Progenitor cell of endocrine pancreas (in vitro differentiated cells): Measurements from ENCODE around the gene LUZP4. TPM values are rescaled to one million over a fixed set of nuclear protein-coding genes. Genes with fewer than 3 reads are reported as not detected.
A peak's percentile ranks its signal among the peaks of the same experiment; 100 is the strongest.

Source experiments
- DNase-seq: peaks from one replicate; pipeline ENCODE4 v3.0.0; 2021; ENCODE audit warnings: low spot score; ENCODE audit not compliant: unreplicated experiment
- H3K27ac Mint-ChIP-seq: 2 replicates; pipeline ENCODE4 v1.8.0; 2021; ENCODE audit warnings: mild to moderate bottlenecking, moderate library complexity, mixed read lengths
- H3K27me3 Mint-ChIP-seq: 2 replicates; pipeline ENCODE4 v1.8.0; 2021; ENCODE audit warnings: mixed read lengths
- H3K36me3 Mint-ChIP-seq: 2 replicates; pipeline ENCODE4 v1.8.0; 2022; ENCODE audit warnings: mixed read lengths; ENCODE audit not compliant: insufficient read depth
- H3K4me1 Mint-ChIP-seq: 2 replicates; pipeline ENCODE4 v1.8.0; 2021; ENCODE audit warnings: low read depth, mixed read lengths
- H3K4me3 Mint-ChIP-seq: 2 replicates; pipeline ENCODE4 v1.8.0; 2021; ENCODE audit warnings: low read depth, mild to moderate bottlenecking, moderate library complexity, mixed read lengths
- H3K9me3 Mint-ChIP-seq: 2 replicates; pipeline ENCODE4 v1.8.0; 2021; ENCODE audit warnings: low read depth, mixed read lengths
- total RNA-seq: library from RNA; stranded (reverse); gene quantifications from 2 replicates; pipeline ENCODE4 v1.2.1, GENCODE V29; 2021
- TF ChIP-seq, protein P1 (sequence below): fragments of 200-600 bp; sonication (generic); IDR thresholded peaks from one replicate; pipeline ENCODE4 v1.5.0; 2021; ENCODE audit warnings: antibody characterized with exemption, mild to moderate bottlenecking; ENCODE audit not compliant: unreplicated experiment

LUZP4 gene
- total RNA-seq, 1 donor from 2014 or later: not detected

DNA sequence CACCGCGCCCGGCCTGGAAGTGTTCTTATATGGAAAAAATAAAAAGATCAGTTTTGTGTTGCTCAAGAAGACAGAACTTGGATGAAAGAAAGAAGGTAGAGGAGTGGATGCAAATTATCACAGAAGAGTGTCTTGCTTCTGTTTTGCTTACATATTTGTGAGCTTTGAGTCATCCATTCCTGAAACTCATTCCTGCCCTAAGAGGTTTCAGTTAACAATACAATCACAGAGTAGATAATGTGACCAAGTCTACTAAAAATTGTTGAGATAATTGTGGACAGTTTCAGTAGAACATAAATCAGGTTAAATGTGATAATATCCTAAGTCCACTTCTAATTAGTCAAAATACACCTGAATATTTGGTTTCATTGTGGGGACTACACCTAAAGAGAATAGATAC, 29.2 kb upstream of the LUZP4 start:
- TF ChIP-seq, protein P1, sequence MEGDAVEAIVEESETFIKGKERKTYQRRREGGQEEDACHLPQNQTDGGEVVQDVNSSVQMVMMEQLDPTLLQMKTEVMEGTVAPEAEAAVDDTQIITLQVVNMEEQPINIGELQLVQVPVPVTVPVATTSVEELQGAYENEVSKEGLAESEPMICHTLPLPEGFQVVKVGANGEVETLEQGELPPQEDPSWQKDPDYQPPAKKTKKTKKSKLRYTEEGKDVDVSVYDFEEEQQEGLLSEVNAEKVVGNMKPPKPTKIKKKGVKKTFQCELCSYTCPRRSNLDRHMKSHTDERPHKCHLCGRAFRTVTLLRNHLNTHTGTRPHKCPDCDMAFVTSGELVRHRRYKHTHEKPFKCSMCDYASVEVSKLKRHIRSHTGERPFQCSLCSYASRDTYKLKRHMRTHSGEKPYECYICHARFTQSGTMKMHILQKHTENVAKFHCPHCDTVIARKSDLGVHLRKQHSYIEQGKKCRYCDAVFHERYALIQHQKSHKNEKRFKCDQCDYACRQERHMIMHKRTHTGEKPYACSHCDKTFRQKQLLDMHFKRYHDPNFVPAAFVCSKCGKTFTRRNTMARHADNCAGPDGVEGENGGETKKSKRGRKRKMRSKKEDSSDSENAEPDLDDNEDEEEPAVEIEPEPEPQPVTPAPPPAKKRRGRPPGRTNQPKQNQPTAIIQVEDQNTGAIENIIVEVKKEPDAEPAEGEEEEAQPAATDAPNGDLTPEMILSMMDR: no peak
- Mint-ChIP-seq H3K27me3 (peaks cover 2% of the 10 kb centered on the region), H3K27ac (no peak overlapping the region), H3K4me1 (peaks cover 6% of the 10 kb centered on the region), H3K4me3 (no peak overlapping the region), H3K9me3 (peaks cover 3% of the 10 kb centered on the region), H3K36me3 (no peaks in the 10 kb centered on the region)
- no peak for DNase-seq

DNA sequence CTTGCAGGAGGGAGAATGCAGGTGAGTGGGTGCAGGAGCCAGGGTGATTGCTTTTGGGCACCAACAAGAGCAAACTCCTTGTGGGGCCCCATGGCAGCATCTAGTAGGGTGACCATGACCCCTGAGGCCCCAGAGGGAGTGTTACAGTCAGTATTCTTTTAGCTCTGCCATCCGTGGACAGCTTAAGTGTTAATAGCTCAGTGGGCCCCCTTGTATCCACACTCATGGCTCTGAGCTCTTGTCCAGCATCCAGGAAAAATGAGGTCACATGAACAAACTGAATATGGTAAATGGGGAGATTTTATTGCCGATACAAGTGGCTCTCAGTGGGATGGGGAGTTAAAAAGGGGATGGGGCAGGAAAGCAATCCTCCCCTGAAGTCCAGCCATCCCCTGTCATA, 28.4 kb upstream of the LUZP4 start:
- TF ChIP-seq, protein P1: no peak
- Mint-ChIP-seq H3K4me3 (no peak overlapping the region), H3K27ac (no peak overlapping the region), H3K9me3 (peaks cover 3% of the 10 kb centered on the region), H3K36me3 (no peaks in the 10 kb centered on the region), H3K27me3 (peaks cover 2% of the 10 kb centered on the region), H3K4me1 (peaks cover 6% of the 10 kb centered on the region)
- no peak for DNase-seq

DNA sequence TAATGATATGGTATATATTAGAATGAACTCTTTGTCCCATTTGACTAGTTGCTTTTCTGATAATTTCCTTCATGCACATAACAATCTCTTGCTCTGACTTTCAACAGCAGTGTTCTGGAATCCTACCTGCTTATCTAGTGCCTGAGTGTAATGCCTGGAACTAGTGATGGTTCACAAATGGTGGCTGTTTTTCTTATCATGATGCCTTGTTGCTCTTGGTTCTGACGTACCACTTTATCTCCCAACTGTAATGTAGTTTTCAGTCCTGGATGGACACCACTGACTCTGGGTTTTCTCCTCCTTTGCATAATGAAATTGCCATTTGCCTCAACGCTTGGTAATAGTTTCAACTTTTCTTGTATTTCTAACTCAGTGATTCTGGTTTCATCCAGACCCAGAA, 25.5 kb upstream of the LUZP4 start:
- Mint-ChIP-seq H3K27me3 (no peaks in the 10 kb centered on the region), H3K9me3 (peaks cover 3% of the 10 kb centered on the region), H3K36me3 (no peaks in the 10 kb centered on the region), H3K4me3 (no peak overlapping the region), H3K4me1 (peaks cover 6% of the 10 kb centered on the region), H3K27ac (no peak overlapping the region)
- TF ChIP-seq, protein P1: no peak
- DNase-seq: no peak

DNA sequence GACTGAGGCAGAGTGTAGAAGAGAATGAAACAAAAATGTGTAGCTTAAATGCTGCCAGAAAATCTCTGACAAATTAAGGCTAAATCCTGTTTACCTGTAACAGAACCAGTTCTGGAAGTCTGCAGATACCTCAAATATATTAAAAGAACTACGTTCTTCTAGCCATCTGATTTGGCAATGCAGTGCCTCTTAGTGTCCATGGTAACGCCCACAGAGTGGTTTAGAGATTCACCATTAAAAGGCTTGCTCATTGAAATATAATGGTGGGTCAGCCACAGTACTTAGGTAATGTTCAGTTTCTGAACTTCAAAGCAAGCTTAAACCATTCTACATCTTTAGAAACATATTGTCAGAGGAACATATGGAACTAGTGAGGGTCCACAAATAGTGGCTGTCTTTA, 23.2 kb upstream of the LUZP4 start:
- Mint-ChIP-seq H3K4me1 (peaks cover 6% of the 10 kb centered on the region), H3K27ac (no peak overlapping the region), H3K9me3 (peaks cover 3% of the 10 kb centered on the region), H3K27me3 (no peaks in the 10 kb centered on the region), H3K36me3 (no peaks in the 10 kb centered on the region), H3K4me3 (no peak overlapping the region)
- TF ChIP-seq, protein P1: no peak
- no peak for DNase-seq

DNA sequence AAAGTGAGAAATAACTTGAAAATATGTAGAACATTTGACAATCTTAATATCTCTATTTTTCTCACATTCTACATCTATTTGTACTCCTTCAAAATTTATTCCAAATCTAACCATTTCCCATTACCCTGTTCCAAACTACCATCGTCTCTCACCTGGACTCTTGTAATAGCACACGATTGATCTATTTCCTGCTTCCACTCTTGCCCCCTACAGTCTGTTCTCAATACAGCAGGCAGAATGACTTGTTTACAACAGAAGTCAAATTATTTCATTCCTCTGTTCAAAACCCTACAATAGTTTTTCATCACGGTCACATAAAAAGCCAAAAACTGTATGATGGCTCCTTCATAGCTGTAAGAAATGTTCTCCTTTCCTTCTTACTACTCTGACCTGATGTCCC, 21.1 kb upstream of the LUZP4 start:
- Mint-ChIP-seq H3K9me3 (no peaks in the 10 kb centered on the region), H3K4me3 (no peak overlapping the region), H3K4me1 (no peaks in the 10 kb centered on the region), H3K27me3 (no peaks in the 10 kb centered on the region), H3K27ac (no peak overlapping the region), H3K36me3 (no peaks in the 10 kb centered on the region)
- DNase-seq: no peak
- TF ChIP-seq, protein P1: peak; percentile 57
